Mucosa of rectum (tissue), 2 donors: ENCODE measurements around the gene FBN1.

ENCODE experiments used
- H3K27ac ChIP-seq, 2 donors: one replicate each; pipeline ENCODE4 v1.7.0; 2013; ENCODE audit warnings: inconsistent platforms in 2 of 2, low read depth in 2 of 2, low read length in 2 of 2
- H3K27me3 ChIP-seq, 2 donors: one replicate each; pipeline ENCODE4 v1.7.0; 2013; ENCODE audit warnings: low read length in 2 of 2; ENCODE audit not compliant: control insufficient read depth in 2 of 2, insufficient read depth in 2 of 2
- H3K36me3 ChIP-seq, 2 donors: one replicate each; pipeline ENCODE4 v1.7.0; 2013; ENCODE audit warnings: low read length in 2 of 2; ENCODE audit not compliant: control insufficient read depth in 2 of 2, insufficient read depth in 2 of 2
- H3K4me1 ChIP-seq, 2 donors: one replicate each; pipeline ENCODE4 v1.7.0; 2013; ENCODE audit warnings: low read length in 2 of 2, mild to moderate bottlenecking in 1 of 2; ENCODE audit not compliant: control insufficient read depth in 2 of 2, insufficient read depth in 2 of 2
- H3K4me3 ChIP-seq, 2 donors: one replicate each; pipeline ENCODE4 v1.7.0; 2013; ENCODE audit warnings: low read length in 2 of 2
- H3K9ac ChIP-seq, 2 donors: one replicate each; pipeline ENCODE4 v1.7.0; 2013; ENCODE audit warnings: low read length in 2 of 2, low read depth in 1 of 2, mild to moderate bottlenecking in 1 of 2
- H3K9me3 ChIP-seq, 2 donors: one replicate each; pipeline ENCODE4 v1.7.0; 2013; ENCODE audit warnings: low read length in 2 of 2; ENCODE audit not compliant: control insufficient read depth in 2 of 2
- donor health status: healthy.
- donor health status: Normal muscosa, but diverticular disease.

Gene FBN1

DNA sequence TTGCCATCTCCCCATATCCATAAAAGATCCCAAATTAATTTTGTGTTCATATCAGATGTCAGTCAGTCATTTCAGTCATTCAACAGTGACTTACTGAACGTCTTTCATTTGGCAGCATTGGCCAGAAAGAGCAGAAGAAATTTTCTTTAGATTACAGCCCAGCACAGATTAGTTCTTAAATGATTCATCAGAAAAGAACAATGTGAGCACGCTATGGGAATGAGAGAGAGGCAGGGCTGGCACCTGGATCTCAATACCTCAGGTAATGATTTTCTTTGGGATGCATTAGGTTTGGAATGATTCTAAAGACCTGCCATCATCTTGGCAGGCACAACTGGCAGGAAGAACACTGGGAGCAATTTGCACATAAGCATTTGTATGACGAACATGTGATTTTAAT is 41.6 kb downstream of the FBN1 start:
- H3K27me3 ChIP-seq: no peaks in the 10 kb centered on the region
- no peaks in the 10 kb centered on the region for H3K4me1 ChIP-seq
- H3K27ac ChIP-seq: no peak overlapping the region
- no peak overlapping the region for H3K4me3 ChIP-seq
- no peaks in the 10 kb centered on the region for H3K9me3 ChIP-seq
- H3K9ac ChIP-seq: no peak overlapping the region
- no peaks in the 10 kb centered on the region for H3K36me3 ChIP-seq

GRCh38 chr15:48603123-48603500 is 42.4 kb downstream of the FBN1 start:
- Histone ChIP-seq H3K36me3 (no peaks in the 10 kb centered on the region), H3K9ac (no peak overlapping the region), H3K27me3 (no peaks in the 10 kb centered on the region), H3K27ac (no peak overlapping the region), H3K4me3 (no peak overlapping the region), H3K9me3 (no peaks in the 10 kb centered on the region), H3K4me1 (no peaks in the 10 kb centered on the region)

- H3K4me3 ChIP-seq: no peak overlapping the region
- H3K9me3 ChIP-seq: no peaks in the 10 kb centered on the region
- H3K36me3 ChIP-seq: no peaks in the 10 kb centered on the region
- no peaks in the 10 kb centered on the region for H3K4me1 ChIP-seq
- no peak overlapping the region for H3K27ac ChIP-seq
- H3K9ac ChIP-seq: no peak overlapping the region
- no peaks in the 10 kb centered on the region for H3K27me3 ChIP-seq
Observed at GRCh38 chr15:48602358-48603122, 43.0 kb downstream of the FBN1 start.

- H3K27ac ChIP-seq: no peak overlapping the region
- no peak overlapping the region for H3K4me3 ChIP-seq
- no peaks in the 10 kb centered on the region for H3K4me1 ChIP-seq
- H3K9me3 ChIP-seq: no peaks in the 10 kb centered on the region
- H3K27me3 ChIP-seq: no peaks in the 10 kb centered on the region
- H3K36me3 ChIP-seq: no peaks in the 10 kb centered on the region
- no peak overlapping the region for H3K9ac ChIP-seq
Observed at GRCh38 chr15:48601095-48601494, 44.4 kb downstream of the FBN1 start.

GRCh38 chr15:48596841-48597240 is 48.7 kb downstream of the FBN1 start:
- H3K4me3 ChIP-seq: no peak overlapping the region
- H3K9me3 ChIP-seq: no peaks in the 10 kb centered on the region
- H3K36me3 ChIP-seq: no peaks in the 10 kb centered on the region
- H3K27me3 ChIP-seq: no peaks in the 10 kb centered on the region
- no peak overlapping the region for H3K27ac ChIP-seq
- no peaks in the 10 kb centered on the region for H3K4me1 ChIP-seq
- no peak overlapping the region for H3K9ac ChIP-seq

DNA sequence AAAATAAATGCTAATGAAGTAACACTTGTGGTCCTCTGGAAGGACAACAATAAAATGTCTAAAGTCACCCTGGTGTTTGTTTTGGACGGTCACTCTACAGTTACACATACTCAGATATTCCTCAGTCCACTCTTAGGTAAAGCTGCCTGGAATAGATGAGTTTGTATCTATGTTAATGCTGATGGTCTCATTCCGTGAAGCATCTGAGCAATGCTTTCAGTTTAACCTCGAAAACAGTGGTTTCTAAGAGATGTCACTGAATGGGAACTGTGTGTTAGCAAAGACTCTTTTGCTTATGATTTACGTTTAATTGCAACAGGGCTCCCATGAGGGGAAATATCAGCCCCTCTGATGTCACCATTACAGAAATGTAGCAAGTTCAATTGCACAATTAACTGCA is 49.1 kb downstream of the FBN1 start:
- no peak overlapping the region for H3K9ac ChIP-seq
- H3K9me3 ChIP-seq: no peaks in the 10 kb centered on the region
- no peaks in the 10 kb centered on the region for H3K4me1 ChIP-seq
- no peak overlapping the region for H3K27ac ChIP-seq
- no peak overlapping the region for H3K4me3 ChIP-seq
- no peaks in the 10 kb centered on the region for H3K36me3 ChIP-seq
- no peaks in the 10 kb centered on the region for H3K27me3 ChIP-seq

DNA sequence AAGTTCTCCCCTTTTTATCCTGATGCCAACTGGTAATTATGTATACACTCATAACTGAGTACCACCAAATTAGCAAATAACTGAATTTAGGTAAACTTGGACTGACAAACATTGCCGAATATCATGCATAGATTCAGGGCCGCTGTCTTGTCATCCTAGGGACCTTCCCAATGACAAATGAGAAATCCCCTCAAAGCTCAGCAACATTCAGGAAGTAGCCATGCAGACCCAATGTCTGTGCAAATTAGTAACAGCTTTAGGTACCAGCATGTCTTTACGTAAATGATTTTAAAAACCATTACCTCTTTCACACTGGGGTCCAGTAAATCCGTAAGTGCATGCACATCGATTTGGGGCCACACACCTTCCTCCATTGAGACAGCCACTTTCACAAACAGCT is 49.5 kb downstream of the FBN1 start:
- no peaks in the 10 kb centered on the region for H3K9me3 ChIP-seq
- no peak overlapping the region for H3K9ac ChIP-seq
- no peak overlapping the region for H3K27ac ChIP-seq
- H3K4me1 ChIP-seq: no peaks in the 10 kb centered on the region
- no peaks in the 10 kb centered on the region for H3K36me3 ChIP-seq
- no peaks in the 10 kb centered on the region for H3K27me3 ChIP-seq
- no peak overlapping the region for H3K4me3 ChIP-seq

DNA sequence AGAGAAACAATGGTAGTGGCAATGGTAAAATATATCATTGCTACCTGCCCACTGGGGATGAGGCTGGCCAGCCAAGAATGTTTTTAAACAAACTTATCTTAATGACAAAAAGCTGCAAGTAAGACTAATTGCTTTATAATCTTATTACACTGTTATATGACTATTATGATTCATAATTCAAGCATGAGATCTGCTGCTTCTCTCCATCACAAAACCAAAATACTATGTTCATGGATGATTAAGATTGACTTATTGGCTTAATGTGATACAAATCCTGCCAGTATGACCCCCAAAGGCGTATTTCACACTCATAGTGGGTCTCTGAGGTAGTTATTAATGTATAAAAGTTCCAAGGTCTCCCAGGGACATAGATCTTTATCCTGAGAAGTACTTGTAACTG is 52.6 kb downstream of the FBN1 start:
- no peak overlapping the region for H3K4me3 ChIP-seq
- no peaks in the 10 kb centered on the region for H3K9me3 ChIP-seq
- no peaks in the 10 kb centered on the region for H3K36me3 ChIP-seq
- no peak overlapping the region for H3K9ac ChIP-seq
- H3K27me3 ChIP-seq: no peaks in the 10 kb centered on the region
- H3K4me1 ChIP-seq: no peaks in the 10 kb centered on the region
- H3K27ac ChIP-seq: no peak overlapping the region

DNA sequence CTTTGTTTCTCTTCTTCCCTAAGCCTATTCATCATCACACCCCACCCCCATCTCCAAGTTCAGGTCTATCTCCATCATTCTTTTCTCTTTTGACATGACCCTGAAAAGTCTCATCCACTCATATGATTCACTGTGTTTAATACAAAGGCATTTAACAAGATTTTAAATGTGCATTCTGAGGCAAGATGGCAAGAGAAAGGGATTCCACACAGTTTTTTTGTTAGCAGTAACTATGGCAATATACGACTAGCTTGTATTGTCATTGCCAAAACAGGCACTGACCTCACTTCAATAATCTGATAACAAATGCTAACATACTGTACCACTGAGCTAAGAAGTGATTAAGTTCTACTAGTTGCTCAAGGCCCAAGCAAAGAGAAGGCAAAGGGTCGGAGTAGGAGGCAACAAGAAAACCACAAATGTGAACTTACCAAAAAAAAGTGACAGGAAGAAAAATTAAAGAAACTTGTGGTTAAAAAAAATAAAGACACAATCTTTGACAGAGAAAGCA is 53.2 kb downstream of the FBN1 start:
- no peaks in the 10 kb centered on the region for H3K27me3 ChIP-seq
- no peaks in the 10 kb centered on the region for H3K36me3 ChIP-seq
- no peaks in the 10 kb centered on the region for H3K9me3 ChIP-seq
- H3K27ac ChIP-seq: no peak overlapping the region
- H3K4me3 ChIP-seq: no peak overlapping the region
- H3K9ac ChIP-seq: no peak overlapping the region
- H3K4me1 ChIP-seq: no peaks in the 10 kb centered on the region

- Histone ChIP-seq H3K27me3 (no peaks in the 10 kb centered on the region), H3K9me3 (no peaks in the 10 kb centered on the region), H3K36me3 (no peaks in the 10 kb centered on the region), H3K4me1 (no peaks in the 10 kb centered on the region), H3K4me3 (no peak overlapping the region), H3K27ac (no peak overlapping the region), H3K9ac (no peak overlapping the region)
Observed at GRCh38 chr15:48590723-48591122, 54.8 kb downstream of the FBN1 start.
